ENCODE data around the gene PHKB. TPM values are rescaled to one million over a fixed set of nuclear protein-coding genes. Genes with fewer than 3 reads are reported as not detected.

PHKB gene
- total and polyA plus RNA-seq, 2 of the 8 experiments (the other 6 are each of a cell fraction or from before 2014, with no cell fraction given), result 18.6 to 38.3 TPM

DNA sequence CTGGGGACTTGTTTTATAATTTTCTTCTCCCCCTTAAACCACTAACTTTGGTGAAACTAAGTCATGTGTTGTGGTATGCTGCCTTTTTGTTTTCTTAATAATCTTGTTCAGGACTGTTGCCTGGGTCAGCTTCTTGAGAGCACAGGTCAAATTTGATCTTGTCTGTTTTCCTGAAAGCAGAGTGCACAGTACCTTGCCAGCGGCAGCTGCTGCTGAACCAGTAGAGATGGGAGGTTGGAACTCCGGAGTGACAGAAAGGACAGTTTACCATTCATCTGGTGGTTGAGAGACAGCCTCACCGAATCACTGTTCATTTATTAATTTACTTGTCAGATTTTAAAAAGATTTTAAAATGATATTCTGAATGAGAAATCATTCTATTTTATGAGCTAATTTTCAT is 125.0 kb downstream of the PHKB start (continued):
- TF ChIP-seq CHD7 (IDR thresholded peaks at IDR 0.05; ENCODE audit: insufficient replicate concordance, low read length), result no peak
- TF ChIP-seq BRCA1 (IDR thresholded peaks at IDR 0.05; ENCODE audit: low read depth, low read length), result no peak
- no peak for TF ChIP-seq RBBP5 (IDR thresholded peaks at IDR 0.05; ENCODE audit: borderline replicate concordance, low read depth, low read length)

All from H1 (cell line).